Nephron (organoid): ENCODE data around the gene PRDM10.

Experiments
- H3K27ac Mint-ChIP-seq, 3 experiments: 2 replicates each; pipeline ENCODE4 v1.8.0; 2020; ENCODE audit warnings: mixed read lengths in 3 of 3, mild to moderate bottlenecking in 2 of 3, moderate library complexity in 1 of 3
- H3K27me3 Mint-ChIP-seq: 2 replicates; pipeline ENCODE4 v1.8.0; 2021; ENCODE audit warnings: low read depth, mild to moderate bottlenecking, moderate library complexity, mixed read lengths
- H3K36me3 Mint-ChIP-seq: 2 replicates; pipeline ENCODE4 v1.8.0; 2020; ENCODE audit warnings: low read depth, mixed read lengths
- H3K4me1 Mint-ChIP-seq: 2 replicates; pipeline ENCODE4 v1.8.0; 2020; ENCODE audit warnings: mixed read lengths
- H3K4me3 Mint-ChIP-seq, 3 experiments: 2 replicates each; pipeline ENCODE4 v1.8.0; 2020; ENCODE audit warnings: mild to moderate bottlenecking in 3 of 3, mixed read lengths in 3 of 3, moderate library complexity in 2 of 3
- H3K9me3 Mint-ChIP-seq: 2 replicates; pipeline ENCODE4 v1.8.0; 2020; ENCODE audit warnings: mixed read lengths
- TF ChIP-seq, protein P1 (sequence below), 3 experiments: fragments of 200-600 bp; sonication (generic); IDR thresholded peaks; one replicate each; pipeline ENCODE4 v1.5.0; 2021; ENCODE audit warnings: antibody characterized with exemption in 3 of 3; ENCODE audit not compliant: unreplicated experiment in 3 of 3

Gene PRDM10

DNA sequence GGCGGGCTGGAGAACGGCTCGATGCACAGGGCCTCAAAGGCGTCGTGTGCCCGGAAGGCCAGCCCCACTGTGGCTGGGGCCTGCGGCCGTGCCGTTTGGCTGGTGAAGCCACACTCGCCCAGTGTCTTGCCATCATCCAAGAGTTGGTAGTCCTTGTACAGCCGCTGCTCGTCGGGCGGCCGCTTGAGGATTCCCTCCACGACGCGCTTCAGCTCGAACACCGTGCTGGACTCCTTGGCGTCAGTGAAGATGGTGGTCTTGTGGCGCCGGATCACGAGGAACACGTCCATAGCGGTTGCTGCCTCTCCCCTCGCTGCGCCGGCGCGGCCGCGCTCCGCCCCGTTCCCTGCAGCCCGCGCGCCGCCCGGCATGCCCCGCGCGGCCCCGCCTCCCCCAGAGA, 30.3 kb upstream of the PRDM10 start:
- Mint-ChIP-seq H3K4me3 (no peak overlapping the region), H3K27ac (no peak overlapping the region), H3K9me3 (no peaks in the 10 kb centered on the region), H3K36me3 (no peaks in the 10 kb centered on the region), H3K4me1 (no peaks in the 10 kb centered on the region), H3K27me3 (no peaks in the 10 kb centered on the region)
- TF ChIP-seq, protein P1, sequence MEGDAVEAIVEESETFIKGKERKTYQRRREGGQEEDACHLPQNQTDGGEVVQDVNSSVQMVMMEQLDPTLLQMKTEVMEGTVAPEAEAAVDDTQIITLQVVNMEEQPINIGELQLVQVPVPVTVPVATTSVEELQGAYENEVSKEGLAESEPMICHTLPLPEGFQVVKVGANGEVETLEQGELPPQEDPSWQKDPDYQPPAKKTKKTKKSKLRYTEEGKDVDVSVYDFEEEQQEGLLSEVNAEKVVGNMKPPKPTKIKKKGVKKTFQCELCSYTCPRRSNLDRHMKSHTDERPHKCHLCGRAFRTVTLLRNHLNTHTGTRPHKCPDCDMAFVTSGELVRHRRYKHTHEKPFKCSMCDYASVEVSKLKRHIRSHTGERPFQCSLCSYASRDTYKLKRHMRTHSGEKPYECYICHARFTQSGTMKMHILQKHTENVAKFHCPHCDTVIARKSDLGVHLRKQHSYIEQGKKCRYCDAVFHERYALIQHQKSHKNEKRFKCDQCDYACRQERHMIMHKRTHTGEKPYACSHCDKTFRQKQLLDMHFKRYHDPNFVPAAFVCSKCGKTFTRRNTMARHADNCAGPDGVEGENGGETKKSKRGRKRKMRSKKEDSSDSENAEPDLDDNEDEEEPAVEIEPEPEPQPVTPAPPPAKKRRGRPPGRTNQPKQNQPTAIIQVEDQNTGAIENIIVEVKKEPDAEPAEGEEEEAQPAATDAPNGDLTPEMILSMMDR (IDR thresholded peaks at IDR 0.05; ENCODE audit: unreplicated experiment in 3 of 3), result no peak

DNA sequence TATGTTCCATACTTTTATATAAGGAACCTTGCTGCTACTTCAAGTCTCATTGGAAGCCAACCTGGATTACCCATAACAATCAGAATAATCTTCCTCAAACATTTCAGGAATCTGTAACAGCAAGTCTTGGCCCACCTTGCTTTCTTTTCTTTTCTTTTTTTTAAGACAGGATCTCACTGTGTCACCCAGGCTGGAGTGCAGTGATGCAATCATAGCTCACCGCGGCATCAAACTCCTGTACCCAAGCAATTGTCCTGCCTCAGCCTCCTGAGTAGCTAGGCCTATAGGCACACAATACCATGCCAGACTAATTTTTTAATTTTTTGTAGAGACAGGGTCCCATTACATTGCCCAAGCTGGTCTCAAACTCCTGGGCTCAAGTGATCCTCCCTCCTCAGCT, 29.3 kb upstream of the PRDM10 start:
- Mint-ChIP-seq H3K27me3 (no peaks in the 10 kb centered on the region), H3K36me3 (no peaks in the 10 kb centered on the region), H3K27ac (no peak overlapping the region), H3K4me3 (no peak overlapping the region), H3K4me1 (no peaks in the 10 kb centered on the region), H3K9me3 (no peaks in the 10 kb centered on the region)
- TF ChIP-seq, protein P1 (IDR thresholded peaks at IDR 0.05; ENCODE audit: unreplicated experiment in 3 of 3), result no peak

DNA sequence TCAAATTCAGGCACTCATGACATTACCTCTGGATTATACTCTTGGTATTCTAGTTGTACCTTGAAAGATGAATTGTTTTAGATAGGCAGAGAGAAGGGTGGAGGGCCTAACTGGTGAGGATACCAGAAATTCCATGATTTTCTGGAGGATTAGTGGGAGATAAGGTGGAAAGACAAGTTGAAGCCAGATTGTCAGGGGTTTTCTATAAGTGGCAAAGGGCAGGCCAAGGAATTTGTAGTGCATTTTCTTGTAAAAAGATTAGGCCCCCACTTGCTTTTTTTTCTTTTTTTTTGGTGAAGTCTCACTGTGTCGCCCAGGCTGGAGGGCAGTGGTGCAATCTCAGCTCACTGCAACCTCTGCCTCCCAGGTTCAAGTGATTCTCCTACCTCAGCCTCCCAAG, 28.4 kb upstream of the PRDM10 start:
- H3K4me3 Mint-ChIP-seq, result no peak overlapping the region
- H3K27me3 Mint-ChIP-seq, result no peaks in the 10 kb centered on the region
- TF ChIP-seq, protein P1 (IDR thresholded peaks at IDR 0.05; ENCODE audit: unreplicated experiment in 3 of 3), result no peak
- no peak overlapping the region for H3K27ac Mint-ChIP-seq
- no peaks in the 10 kb centered on the region for H3K4me1 Mint-ChIP-seq
- no peaks in the 10 kb centered on the region for H3K9me3 Mint-ChIP-seq
- H3K36me3 Mint-ChIP-seq, result no peaks in the 10 kb centered on the region

DNA sequence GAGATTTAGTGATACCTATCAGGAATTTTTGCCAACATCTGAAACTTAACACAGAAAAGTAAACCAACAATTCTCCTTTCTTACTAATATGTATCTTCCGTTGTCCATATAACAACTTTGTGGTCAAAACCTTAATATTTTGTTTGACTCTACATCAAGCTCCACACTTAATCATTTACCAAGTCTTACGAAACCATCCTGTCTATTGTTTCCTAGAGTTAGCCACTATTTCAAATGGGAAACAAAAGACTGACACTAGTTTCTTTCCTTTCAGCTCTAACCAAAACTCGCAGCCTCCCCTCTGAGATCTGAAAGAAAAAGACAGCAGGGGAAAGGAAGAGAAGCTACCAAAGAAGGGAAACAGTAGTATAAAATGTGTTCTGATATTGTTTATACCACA, 26.5 kb upstream of the PRDM10 start:
- Mint-ChIP-seq H3K4me1 (no peaks in the 10 kb centered on the region), H3K27me3 (no peaks in the 10 kb centered on the region), H3K27ac (no peak overlapping the region), H3K9me3 (no peaks in the 10 kb centered on the region), H3K36me3 (no peaks in the 10 kb centered on the region), H3K4me3 (no peak overlapping the region)
- TF ChIP-seq, protein P1 (IDR thresholded peaks at IDR 0.05; ENCODE audit: unreplicated experiment in 3 of 3), result no peak

DNA sequence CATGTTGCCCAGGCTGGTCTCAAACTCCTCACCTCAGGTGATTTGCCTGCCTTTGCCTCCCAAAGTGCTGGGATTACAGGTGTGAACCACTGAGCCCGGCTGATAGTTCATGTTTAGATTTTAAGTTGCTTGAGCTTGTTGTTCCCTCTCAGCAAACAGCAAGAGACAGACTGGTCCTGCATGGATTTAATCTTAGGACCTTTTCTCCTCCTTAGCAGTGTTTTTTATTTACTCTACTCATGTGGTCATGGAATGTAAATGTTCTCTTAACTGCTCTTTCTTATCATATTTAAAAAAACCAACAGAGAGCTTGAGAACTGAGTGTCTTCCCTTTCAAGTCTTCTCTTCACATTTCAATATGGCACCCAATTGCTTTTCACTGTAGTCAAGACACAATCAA, 22.7 kb upstream of the PRDM10 start:
- Mint-ChIP-seq H3K4me3 (no peak overlapping the region), H3K27ac (no peak overlapping the region), H3K27me3 (peaks cover 3% of the 10 kb centered on the region), H3K9me3 (peaks cover 4% of the 10 kb centered on the region), H3K36me3 (no peaks in the 10 kb centered on the region), H3K4me1 (no peaks in the 10 kb centered on the region)
- TF ChIP-seq, protein P1 (IDR thresholded peaks at IDR 0.05; ENCODE audit: unreplicated experiment in 3 of 3), result no peak

DNA sequence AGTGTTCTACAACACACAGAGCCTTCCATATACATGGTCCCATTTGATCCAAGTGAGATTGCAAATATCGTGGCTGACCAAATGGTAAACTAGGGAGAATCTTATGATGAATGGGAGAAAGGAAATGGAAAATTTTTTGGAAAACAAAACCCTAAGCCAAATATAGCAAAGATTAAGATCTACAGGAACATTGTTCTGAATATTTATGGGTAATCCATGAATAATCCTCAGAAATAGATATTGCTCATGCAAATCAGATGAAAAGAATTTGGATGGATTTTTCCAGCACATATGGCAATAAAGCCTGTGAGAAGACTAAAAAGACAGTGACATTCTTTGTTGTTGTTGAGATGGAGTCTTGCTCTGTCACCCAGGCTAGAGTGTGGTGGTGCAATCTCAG, 21.7 kb upstream of the PRDM10 start:
- TF ChIP-seq, protein P1 (IDR thresholded peaks at IDR 0.05; ENCODE audit: unreplicated experiment in 3 of 3), result no peak
- Mint-ChIP-seq H3K4me1 (no peaks in the 10 kb centered on the region), H3K36me3 (no peaks in the 10 kb centered on the region), H3K27ac (no peak overlapping the region), H3K9me3 (peaks cover 4% of the 10 kb centered on the region), H3K4me3 (no peak overlapping the region), H3K27me3 (peaks cover 3% of the 10 kb centered on the region)
